Measurements from ENCODE around the gene TOP3B. TPM values are rescaled to one million over a fixed set of nuclear protein-coding genes. Genes with fewer than 3 reads are reported as not detected.

TOP3B gene
- total and polyA plus RNA-seq, 2 experiments from 2014 or later, result 35.7 to 77.7 TPM

GRCh38 chr22:21980547-21980946 is 2.0 kb downstream of the TOP3B start (continued):
- TF ChIP-seq, protein P1, sequence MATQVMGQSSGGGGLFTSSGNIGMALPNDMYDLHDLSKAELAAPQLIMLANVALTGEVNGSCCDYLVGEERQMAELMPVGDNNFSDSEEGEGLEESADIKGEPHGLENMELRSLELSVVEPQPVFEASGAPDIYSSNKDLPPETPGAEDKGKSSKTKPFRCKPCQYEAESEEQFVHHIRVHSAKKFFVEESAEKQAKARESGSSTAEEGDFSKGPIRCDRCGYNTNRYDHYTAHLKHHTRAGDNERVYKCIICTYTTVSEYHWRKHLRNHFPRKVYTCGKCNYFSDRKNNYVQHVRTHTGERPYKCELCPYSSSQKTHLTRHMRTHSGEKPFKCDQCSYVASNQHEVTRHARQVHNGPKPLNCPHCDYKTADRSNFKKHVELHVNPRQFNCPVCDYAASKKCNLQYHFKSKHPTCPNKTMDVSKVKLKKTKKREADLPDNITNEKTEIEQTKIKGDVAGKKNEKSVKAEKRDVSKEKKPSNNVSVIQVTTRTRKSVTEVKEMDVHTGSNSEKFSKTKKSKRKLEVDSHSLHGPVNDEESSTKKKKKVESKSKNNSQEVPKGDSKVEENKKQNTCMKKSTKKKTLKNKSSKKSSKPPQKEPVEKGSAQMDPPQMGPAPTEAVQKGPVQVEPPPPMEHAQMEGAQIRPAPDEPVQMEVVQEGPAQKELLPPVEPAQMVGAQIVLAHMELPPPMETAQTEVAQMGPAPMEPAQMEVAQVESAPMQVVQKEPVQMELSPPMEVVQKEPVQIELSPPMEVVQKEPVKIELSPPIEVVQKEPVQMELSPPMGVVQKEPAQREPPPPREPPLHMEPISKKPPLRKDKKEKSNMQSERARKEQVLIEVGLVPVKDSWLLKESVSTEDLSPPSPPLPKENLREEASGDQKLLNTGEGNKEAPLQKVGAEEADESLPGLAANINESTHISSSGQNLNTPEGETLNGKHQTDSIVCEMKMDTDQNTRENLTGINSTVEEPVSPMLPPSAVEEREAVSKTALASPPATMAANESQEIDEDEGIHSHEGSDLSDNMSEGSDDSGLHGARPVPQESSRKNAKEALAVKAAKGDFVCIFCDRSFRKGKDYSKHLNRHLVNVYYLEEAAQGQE (IDR thresholded peaks at IDR 0.05; ENCODE audit: unreplicated experiment), result no peak
- no peak for TF ChIP-seq JUNB (IDR thresholded peaks at IDR 0.05; ENCODE audit: unreplicated experiment)
- no peak for TF ChIP-seq NANOG (IDR thresholded peaks at IDR 0.05; ENCODE audit: borderline replicate concordance)
- TF ChIP-seq CREB1 (CRISPR knock-in tag; IDR thresholded peaks at IDR 0.05; ENCODE audit: low read depth), result no peak
- TF ChIP-seq ZNF331 (CRISPR knock-in tag; IDR thresholded peaks at IDR 0.05; ENCODE audit: low read depth), result no peak
- no peak for TF ChIP-seq STAT1 (IDR thresholded peaks at IDR 0.05; ENCODE audit: unreplicated experiment)

DNA sequence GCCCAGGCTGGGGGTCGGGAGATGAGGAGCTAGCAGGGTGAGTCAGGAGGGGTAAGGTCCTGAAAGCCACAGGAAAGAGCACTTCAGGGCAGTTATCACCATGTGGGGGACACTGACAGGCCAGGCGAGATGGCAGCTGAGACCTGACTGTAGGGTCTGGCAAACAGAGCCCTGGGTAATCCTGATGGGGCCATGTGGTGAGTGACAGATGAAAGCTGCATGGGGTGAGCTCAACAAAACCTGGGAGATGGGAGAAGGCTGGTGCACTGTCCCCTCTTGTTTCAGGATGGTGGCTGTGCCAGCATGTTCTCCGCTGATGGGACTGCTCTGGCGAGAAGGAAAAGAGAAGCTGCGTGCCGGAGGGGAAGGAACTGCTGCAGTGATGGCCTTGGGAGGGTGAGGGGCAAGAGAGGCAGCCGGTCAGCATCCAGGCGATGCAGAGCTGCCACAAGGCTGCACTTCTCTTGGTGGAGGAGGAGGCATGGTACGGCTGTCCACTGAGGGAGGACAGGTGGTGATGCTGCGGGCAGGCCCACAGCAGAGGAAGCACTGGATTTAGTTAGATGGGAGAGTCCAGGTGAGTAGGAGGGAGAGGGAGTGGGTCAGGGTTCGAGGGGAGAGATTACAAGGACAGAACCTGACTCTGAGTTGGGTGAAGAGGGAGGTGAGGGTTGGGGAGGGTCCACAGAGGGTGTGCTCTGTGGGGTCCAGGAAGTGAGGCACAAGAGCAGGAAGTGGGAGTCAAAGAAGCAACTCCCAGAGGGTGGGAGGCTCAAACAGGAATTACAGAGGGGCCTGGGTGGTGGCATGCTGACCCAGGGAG is 3.8 kb downstream of the TOP3B start:
- H4K20me1 ChIP-seq (replicated peaks; ENCODE audit: insufficient read depth), result peaks cover 30% of the 10 kb centered on the region
- ATAC-seq (no peak), DNase-seq (ENCODE audit: low spot score) (no peak)
- Mint-ChIP-seq H3K27me3 (ENCODE audit: insufficient read depth, low read depth, poor library complexity) (peaks cover 13% of the 10 kb centered on the region), H3K9me3 (no peaks in the 10 kb centered on the region), H3K36me3 (ENCODE audit: low read depth) (peaks cover 18% of the 10 kb centered on the region), H3K4me3 (no peak overlapping the region), H3K4me1 (peaks cover 6% of the 10 kb centered on the region), H3K27ac (no peak overlapping the region)
- peaks cover 3% of the 10 kb centered on the region; the same call in 1 of the 2 replicates for H3K4me1 ChIP-seq (ENCODE audit: insufficient read depth)
- no peaks in the 10 kb centered on the region for H3K36me3 ChIP-seq (ENCODE audit: insufficient read depth)
- H3K27ac ChIP-seq (ENCODE audit: low read depth), result no peak overlapping the region
- H3K4me2 ChIP-seq, result no peak overlapping the region
- 0 out of 2 replicates have a peak, but pooled peaks cover 4% of the 10 kb centered on the region for H3K27me3 ChIP-seq (ENCODE audit: insufficient read depth)
- H2AFZ ChIP-seq, result no peak overlapping the region
- no peaks in the 10 kb centered on the region for H3K9me2 ChIP-seq (ENCODE audit: insufficient read depth)
- H3K79me2 ChIP-seq (replicated peaks; ENCODE audit: insufficient read depth), result peaks cover 20% of the 10 kb centered on the region
- H3F3A ChIP-seq (replicated peaks; ENCODE audit: low read depth), result no peaks in the 10 kb centered on the region
- no peak overlapping the region for H3K4me3 ChIP-seq
- TF ChIP-seq JUNB (IDR thresholded peaks at IDR 0.05; ENCODE audit: unreplicated experiment) (no peak), POLR2AphosphoS5 (IDR thresholded peaks at IDR 0.05; ENCODE audit: low read depth) (no peak), CREB1 (CRISPR knock-in tag; IDR thresholded peaks at IDR 0.05; ENCODE audit: low read depth) (no peak), EZH2phosphoT487 (IDR thresholded peaks at IDR 0.05; ENCODE audit: unreplicated experiment) (no peak), ZNF114 (CRISPR knock-in tag; IDR thresholded peaks at IDR 0.05) (no peak), ZNF331 (CRISPR knock-in tag; IDR thresholded peaks at IDR 0.05; ENCODE audit: low read depth) (no peak), STAT1 (IDR thresholded peaks at IDR 0.05; ENCODE audit: unreplicated experiment) (no peak), EZH2 (IDR thresholded peaks at IDR 0.05; ENCODE audit: low read depth, unreplicated experiment) (no peak), NANOG (IDR thresholded peaks at IDR 0.05; ENCODE audit: borderline replicate concordance) (no peak)
- TF ChIP-seq, protein P1 (IDR thresholded peaks at IDR 0.05; ENCODE audit: unreplicated experiment), result no peak
- TF ChIP-seq, protein P2, sequence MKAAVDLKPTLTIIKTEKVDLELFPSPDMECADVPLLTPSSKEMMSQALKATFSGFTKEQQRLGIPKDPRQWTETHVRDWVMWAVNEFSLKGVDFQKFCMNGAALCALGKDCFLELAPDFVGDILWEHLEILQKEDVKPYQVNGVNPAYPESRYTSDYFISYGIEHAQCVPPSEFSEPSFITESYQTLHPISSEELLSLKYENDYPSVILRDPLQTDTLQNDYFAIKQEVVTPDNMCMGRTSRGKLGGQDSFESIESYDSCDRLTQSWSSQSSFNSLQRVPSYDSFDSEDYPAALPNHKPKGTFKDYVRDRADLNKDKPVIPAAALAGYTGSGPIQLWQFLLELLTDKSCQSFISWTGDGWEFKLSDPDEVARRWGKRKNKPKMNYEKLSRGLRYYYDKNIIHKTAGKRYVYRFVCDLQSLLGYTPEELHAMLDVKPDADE (IDR thresholded peaks at IDR 0.05), result no peak
- TF ChIP-seq, protein P3, sequence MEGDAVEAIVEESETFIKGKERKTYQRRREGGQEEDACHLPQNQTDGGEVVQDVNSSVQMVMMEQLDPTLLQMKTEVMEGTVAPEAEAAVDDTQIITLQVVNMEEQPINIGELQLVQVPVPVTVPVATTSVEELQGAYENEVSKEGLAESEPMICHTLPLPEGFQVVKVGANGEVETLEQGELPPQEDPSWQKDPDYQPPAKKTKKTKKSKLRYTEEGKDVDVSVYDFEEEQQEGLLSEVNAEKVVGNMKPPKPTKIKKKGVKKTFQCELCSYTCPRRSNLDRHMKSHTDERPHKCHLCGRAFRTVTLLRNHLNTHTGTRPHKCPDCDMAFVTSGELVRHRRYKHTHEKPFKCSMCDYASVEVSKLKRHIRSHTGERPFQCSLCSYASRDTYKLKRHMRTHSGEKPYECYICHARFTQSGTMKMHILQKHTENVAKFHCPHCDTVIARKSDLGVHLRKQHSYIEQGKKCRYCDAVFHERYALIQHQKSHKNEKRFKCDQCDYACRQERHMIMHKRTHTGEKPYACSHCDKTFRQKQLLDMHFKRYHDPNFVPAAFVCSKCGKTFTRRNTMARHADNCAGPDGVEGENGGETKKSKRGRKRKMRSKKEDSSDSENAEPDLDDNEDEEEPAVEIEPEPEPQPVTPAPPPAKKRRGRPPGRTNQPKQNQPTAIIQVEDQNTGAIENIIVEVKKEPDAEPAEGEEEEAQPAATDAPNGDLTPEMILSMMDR (conservative IDR thresholded peaks at IDR 0.05; ENCODE audit: low read depth in 2 of 2), result no peak

All from GM23338 (cell line).